Thymus (tissue), 11 donors: ENCODE data around the gene MED16. TPM values are rescaled to one million over a fixed set of nuclear protein-coding genes. Genes with fewer than 3 reads are reported as not detected.

ENCODE experiments used
- DNase-seq, 9 donors: peaks; one replicate each; pipeline ENCODE4 v3.0.0-alpha.2; 2013; ENCODE audit warnings: low spot score in 9 of 9, low read depth in 6 of 9, missing footprints in 1 of 9
- H3K27ac ChIP-seq, 2 donors: one replicate each; pipeline ENCODE4 v1.5.1; 2013; ENCODE audit warnings: control low read depth in 1 of 2, low read depth in 1 of 2, low read length in 1 of 2, mild to moderate bottlenecking in 1 of 2, moderate library complexity in 1 of 2
- H3K27me3 ChIP-seq, 2 donors: one replicate each; pipeline ENCODE4 v1.5.1; 2013; ENCODE audit warnings: low read length in 1 of 2; ENCODE audit not compliant: control insufficient read depth in 2 of 2, insufficient read depth in 1 of 2
- H3K36me3 ChIP-seq, 2 donors: one replicate each; pipeline ENCODE4 v1.5.1; 2013; ENCODE audit warnings: low read length in 1 of 2, mild to moderate bottlenecking in 1 of 2, moderate library complexity in 1 of 2; ENCODE audit not compliant: control insufficient read depth in 2 of 2, insufficient read depth in 2 of 2
- H3K4me1 ChIP-seq, 2 donors: one replicate each; pipeline ENCODE4 v1.5.1; 2013; ENCODE audit warnings: low read length in 2 of 2; ENCODE audit not compliant: control insufficient read depth in 2 of 2, insufficient read depth in 2 of 2
- H3K4me3 ChIP-seq, 2 donors: one replicate each; pipeline ENCODE4 v1.5.1; 2013; ENCODE audit warnings: low read length in 2 of 2, control low read depth in 1 of 2, mild to moderate bottlenecking in 1 of 2
- H3K9me3 ChIP-seq, 2 donors: one replicate each; pipeline ENCODE4 v1.5.1; 2013; ENCODE audit warnings: low read length in 1 of 2, mild to moderate bottlenecking in 1 of 2; ENCODE audit not compliant: control insufficient read depth in 2 of 2, insufficient read depth in 1 of 2
- WGBS: extraction: QIAGEN DNeasy Blood & Tissue Kit; methylation state at CpG from one replicate; pipeline ENCODE4 v1.1.7; 2013; 5-methylcytosine and 5-hydroxymethylcytosine counted together
- polyA plus RNA-seq: library from polyadenylated mRNA; stranded (reverse); fragments of 200-250 nt; gene quantifications from one replicate; pipeline ENCODE4 v1.2.3, GENCODE V29; 2013
- total RNA-seq: library from RNA; stranded (reverse); fragments of 120-200 nt; gene quantifications from one replicate; pipeline ENCODE4 v1.2.4, GENCODE V29; 2013
- donor health status: healthy.

MED16 gene
- total and polyA plus RNA-seq, 2 donors, result 8.9 to 64.4 TPM

GRCh38 chr19:870963-871401 is 22.0 kb downstream of the MED16 start:
- Histone ChIP-seq H3K36me3 (peaks cover 37 to 72% of the 10 kb centered on the region in 2 donors), H3K4me3 (no peak overlapping the region), H3K27me3 (no peaks in the 10 kb centered on the region), H3K9me3 (no peaks in the 10 kb centered on the region), H3K27ac (no peak overlapping the region), H3K4me1 (peaks cover 0 to 6% of the 10 kb centered on the region in 2 donors)
- 95% methylated on average over 28 of the region's 28 CpGs for WGBS
- DNase-seq, result no peak

GRCh38 chr19:870314-870713 is 22.7 kb downstream of the MED16 start:
- no peak overlapping the region for H3K27ac ChIP-seq
- H3K4me3 ChIP-seq, result no peak overlapping the region
- peaks cover 36 to 65% of the 10 kb centered on the region in 2 donors for H3K36me3 ChIP-seq
- no peaks in the 10 kb centered on the region for H3K27me3 ChIP-seq
- no peaks in the 10 kb centered on the region for H3K9me3 ChIP-seq
- DNase-seq, result no peak
- 98% methylated on average over 8 of the region's 8 CpGs for WGBS
- peaks cover 0 to 6% of the 10 kb centered on the region in 2 donors for H3K4me1 ChIP-seq

- Histone ChIP-seq H3K4me3 (no peak overlapping the region), H3K4me1 (peaks cover 0 to 6% of the 10 kb centered on the region in 2 donors), H3K27ac (no peak overlapping the region), H3K9me3 (no peaks in the 10 kb centered on the region), H3K36me3 (peaks cover 36 to 58% of the 10 kb centered on the region in 2 donors), H3K27me3 (no peaks in the 10 kb centered on the region)
- DNase-seq, result no peak
- WGBS, result 95% methylated on average over 29 of the region's 29 CpGs
Observed at GRCh38 chr19:869245-870177, 23.5 kb downstream of the MED16 start.

GRCh38 chr19:868458-869244 is 24.3 kb downstream of the MED16 start:
- Histone ChIP-seq H3K36me3 (peaks cover 34 to 52% of the 10 kb centered on the region in 2 donors), H3K9me3 (no peaks in the 10 kb centered on the region), H3K4me1 (peaks cover 0 to 11% of the 10 kb centered on the region in 2 donors), H3K4me3 (no peak overlapping the region), H3K27me3 (peaks cover 0 to 6% of the 10 kb centered on the region in 2 donors), H3K27ac (no peak overlapping the region)
- no peak for DNase-seq
- 95% methylated on average over 34 of the region's 34 CpGs for WGBS

- Histone ChIP-seq H3K9me3 (peaks cover 0 to 4% of the 10 kb centered on the region in 2 donors), H3K27me3 (peaks cover 5 to 13% of the 10 kb centered on the region in 2 donors), H3K36me3 (peaks cover 31 to 48% of the 10 kb centered on the region in 2 donors), H3K4me3 (no peak overlapping the region), H3K27ac (no peak overlapping the region), H3K4me1 (peaks cover 2 to 18% of the 10 kb centered on the region in 2 donors)
- 99% methylated on average over 39 of the region's 39 CpGs for WGBS
- DNase-seq, result no peak
Observed at GRCh38 chr19:867855-868457, 25.0 kb downstream of the MED16 start.

GRCh38 chr19:867301-867793 is 25.6 kb downstream of the MED16 start:
- WGBS, result 95% methylated on average over 16 of the region's 16 CpGs
- Histone ChIP-seq H3K27me3 (peaks cover 7 to 19% of the 10 kb centered on the region in 2 donors), H3K4me1 (peaks cover 7 to 22% of the 10 kb centered on the region in 2 donors), H3K4me3 (no peak overlapping the region), H3K9me3 (peaks cover 0 to 10% of the 10 kb centered on the region in 2 donors), H3K27ac (no peak overlapping the region), H3K36me3 (peaks cover 31 to 48% of the 10 kb centered on the region in 2 donors)
- DNase-seq, result no peak

- Histone ChIP-seq H3K4me1 (peaks cover 7 to 20% of the 10 kb centered on the region in 2 donors), H3K36me3 (peaks cover 31 to 44% of the 10 kb centered on the region in 2 donors), H3K27me3 (peaks cover 11 to 24% of the 10 kb centered on the region in 2 donors), H3K9me3 (peaks cover 0 to 11% of the 10 kb centered on the region in 2 donors), H3K4me3 (no peak overlapping the region), H3K27ac (no peak overlapping the region)
- DNase-seq, result no peak
- 93% methylated on average over 38 of the region's 38 CpGs for WGBS
Observed at GRCh38 chr19:866769-867300, 26.2 kb downstream of the MED16 start.

GRCh38 chr19:863315-863620 is 29.7 kb downstream of the MED16 start:
- Histone ChIP-seq H3K27ac (no peak overlapping the region), H3K4me3 (no peak overlapping the region), H3K27me3 (peaks cover 43 to 60% of the 10 kb centered on the region in 2 donors), H3K4me1 (peaks cover 9 to 17% of the 10 kb centered on the region in 2 donors), H3K36me3 (peaks cover 13% of the 10 kb centered on the region in 2 donors), H3K9me3 (peaks cover 2 to 18% of the 10 kb centered on the region in 2 donors)
- DNase-seq, result no peak
- 73% methylated on average over 7 of the region's 7 CpGs for WGBS
